SK-N-SH treated with all-trans-retinoic acid at 6 μM for 48 hours (cell line): ENCODE data around the gene ACBD4.

ENCODE experiments used
- ARNTL ChIP-seq: fragments of 450-650 bp; formaldehyde crosslinking; IDR thresholded peaks from 2 replicates; pipeline ENCODE4 v1.5.0; 2020; ENCODE audit warnings: low read depth, mild to moderate bottlenecking, moderate library complexity, borderline replicate concordance
- BACH2 ChIP-seq: fragments of 250-450 bp; sonication (Bioruptor Pico); IDR thresholded peaks from 2 replicates; pipeline ENCODE4 v1.9.0; 2021; ENCODE audit warnings: mild to moderate bottlenecking, borderline replicate concordance
- OSR1 ChIP-seq: fragments of 250-450 bp; sonication (Bioruptor Pico); IDR thresholded peaks from 2 replicates; pipeline ENCODE4 v1.8.0; 2022; ENCODE audit warnings: moderate library complexity, mild to moderate bottlenecking, inconsistent platforms
- PPARA ChIP-seq: fragments of 250-450 bp; sonication (Bioruptor Pico); IDR thresholded peaks from 2 replicates; pipeline ENCODE4 v1.5.0; 2020; ENCODE audit warnings: mild to moderate bottlenecking, borderline replicate concordance
- RARB ChIP-seq: fragments of 250-450 bp; sonication (Bioruptor Pico); IDR thresholded peaks from 2 replicates; pipeline ENCODE4 v1.8.0; 2021; ENCODE audit warnings: mild to moderate bottlenecking, moderate library complexity
- TCF4 ChIP-seq: fragments of 250-450 bp; sonication (Bioruptor Pico); IDR thresholded peaks from 2 replicates; pipeline ENCODE4 v1.8.0; 2021; ENCODE audit warnings: mild to moderate bottlenecking, moderate library complexity, borderline replicate concordance
- ZC3H10 ChIP-seq: fragments of 250-450 bp; sonication (Bioruptor Pico); IDR thresholded peaks from 2 replicates; pipeline ENCODE4 v1.5.1; 2021; ENCODE audit warnings: mild to moderate bottlenecking, moderate library complexity
- ZFP3 ChIP-seq: fragments of 250-450 bp; sonication (Bioruptor Pico); IDR thresholded peaks from 2 replicates; pipeline ENCODE4 v1.5.0; 2020; ENCODE audit warnings: mild to moderate bottlenecking, moderate library complexity
- ZFP30 ChIP-seq: fragments of 450-650 bp; formaldehyde crosslinking; IDR thresholded peaks from 2 replicates; pipeline ENCODE4 v1.5.0; 2022; ENCODE audit warnings: mild to moderate bottlenecking, moderate library complexity
- ZNF8 ChIP-seq: fragments of 450-650 bp; formaldehyde crosslinking; IDR thresholded peaks from 2 replicates; pipeline ENCODE4 v1.5.0; 2020; ENCODE audit warnings: mild to moderate bottlenecking, moderate library complexity
- TF ChIP-seq, protein P1 (sequence below): fragments of 250-450 bp; sonication (Bioruptor Pico); IDR thresholded peaks from 2 replicates; pipeline ENCODE4 v1.8.0; 2020; ENCODE audit warnings: mild to moderate bottlenecking, moderate library complexity, borderline replicate concordance
- TF ChIP-seq, protein P2 (sequence below): fragments of 250-450 bp; sonication (Bioruptor Pico); IDR thresholded peaks from 2 replicates; pipeline ENCODE4 v1.8.0; 2021; ENCODE audit warnings: low read depth, mild to moderate bottlenecking, moderate library complexity, borderline replicate concordance
- TF ChIP-seq, protein P3 (sequence below): fragments of 250-450 bp; sonication (Bioruptor Pico); IDR thresholded peaks from 2 replicates; pipeline ENCODE4 v1.5.1; 2020; ENCODE audit warnings: low read depth, mild to moderate bottlenecking, moderate library complexity

DNA sequence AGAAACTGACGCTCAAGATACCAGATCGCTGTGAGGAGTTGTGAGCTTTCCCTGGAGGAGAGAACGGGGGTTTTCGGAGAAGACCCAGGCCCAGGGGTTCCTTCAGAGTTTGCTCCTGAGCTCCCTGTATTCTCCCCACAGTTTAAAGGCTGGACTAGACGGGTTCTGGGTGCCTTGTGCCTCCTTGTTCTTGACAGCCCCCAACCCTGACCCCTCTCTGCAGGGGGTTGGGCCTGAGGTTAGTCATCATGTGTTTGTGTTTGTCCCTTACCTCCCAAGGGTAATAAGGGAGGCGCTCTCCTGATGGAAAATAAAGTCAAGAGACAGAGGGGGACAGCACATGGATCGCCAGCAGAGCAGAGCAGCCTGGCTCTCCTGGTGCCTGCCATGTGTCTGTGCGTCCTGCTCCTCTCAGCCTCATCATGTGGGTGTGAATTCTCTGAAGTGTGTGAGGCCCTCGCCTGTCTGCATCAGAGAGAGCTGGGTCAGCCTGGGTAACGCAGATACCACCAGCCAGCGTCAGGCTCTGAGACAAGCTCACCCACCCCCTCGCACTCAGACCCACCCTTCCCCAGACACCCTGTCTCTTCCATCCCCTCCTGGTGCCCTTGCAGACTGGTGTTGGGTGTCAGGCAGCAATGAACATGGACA is 34.9 kb downstream of the ACBD4 start:
- TF ChIP-seq, protein P1, sequence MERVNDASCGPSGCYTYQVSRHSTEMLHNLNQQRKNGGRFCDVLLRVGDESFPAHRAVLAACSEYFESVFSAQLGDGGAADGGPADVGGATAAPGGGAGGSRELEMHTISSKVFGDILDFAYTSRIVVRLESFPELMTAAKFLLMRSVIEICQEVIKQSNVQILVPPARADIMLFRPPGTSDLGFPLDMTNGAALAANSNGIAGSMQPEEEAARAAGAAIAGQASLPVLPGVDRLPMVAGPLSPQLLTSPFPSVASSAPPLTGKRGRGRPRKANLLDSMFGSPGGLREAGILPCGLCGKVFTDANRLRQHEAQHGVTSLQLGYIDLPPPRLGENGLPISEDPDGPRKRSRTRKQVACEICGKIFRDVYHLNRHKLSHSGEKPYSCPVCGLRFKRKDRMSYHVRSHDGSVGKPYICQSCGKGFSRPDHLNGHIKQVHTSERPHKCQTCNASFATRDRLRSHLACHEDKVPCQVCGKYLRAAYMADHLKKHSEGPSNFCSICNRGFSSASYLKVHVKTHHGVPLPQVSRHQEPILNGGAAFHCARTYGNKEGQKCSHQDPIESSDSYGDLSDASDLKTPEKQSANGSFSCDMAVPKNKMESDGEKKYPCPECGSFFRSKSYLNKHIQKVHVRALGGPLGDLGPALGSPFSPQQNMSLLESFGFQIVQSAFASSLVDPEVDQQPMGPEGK (CRISPR knock-in tag): no peak
- TF ChIP-seq ZFP30 (CRISPR knock-in tag) (no peak), TCF4 (CRISPR knock-in tag) (no peak), ZNF8 (CRISPR knock-in tag) (no peak), ZC3H10 (no peak), OSR1 (no peak), ZFP3 (CRISPR knock-in tag) (no peak), BACH2 (no peak), RARB (no peak), ARNTL (no peak), PPARA (no peak)
- TF ChIP-seq, protein P2, sequence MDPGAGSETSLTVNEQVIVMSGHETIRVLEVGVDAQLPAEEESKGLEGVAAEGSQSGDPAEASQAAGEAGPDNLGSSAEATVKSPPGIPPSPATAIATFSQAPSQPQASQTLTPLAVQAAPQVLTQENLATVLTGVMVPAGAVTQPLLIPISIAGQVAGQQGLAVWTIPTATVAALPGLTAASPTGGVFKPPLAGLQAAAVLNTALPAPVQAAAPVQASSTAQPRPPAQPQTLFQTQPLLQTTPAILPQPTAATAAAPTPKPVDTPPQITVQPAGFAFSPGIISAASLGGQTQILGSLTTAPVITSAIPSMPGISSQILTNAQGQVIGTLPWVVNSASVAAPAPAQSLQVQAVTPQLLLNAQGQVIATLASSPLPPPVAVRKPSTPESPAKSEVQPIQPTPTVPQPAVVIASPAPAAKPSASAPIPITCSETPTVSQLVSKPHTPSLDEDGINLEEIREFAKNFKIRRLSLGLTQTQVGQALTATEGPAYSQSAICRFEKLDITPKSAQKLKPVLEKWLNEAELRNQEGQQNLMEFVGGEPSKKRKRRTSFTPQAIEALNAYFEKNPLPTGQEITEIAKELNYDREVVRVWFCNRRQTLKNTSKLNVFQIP: no peak
- TF ChIP-seq, protein P3, sequence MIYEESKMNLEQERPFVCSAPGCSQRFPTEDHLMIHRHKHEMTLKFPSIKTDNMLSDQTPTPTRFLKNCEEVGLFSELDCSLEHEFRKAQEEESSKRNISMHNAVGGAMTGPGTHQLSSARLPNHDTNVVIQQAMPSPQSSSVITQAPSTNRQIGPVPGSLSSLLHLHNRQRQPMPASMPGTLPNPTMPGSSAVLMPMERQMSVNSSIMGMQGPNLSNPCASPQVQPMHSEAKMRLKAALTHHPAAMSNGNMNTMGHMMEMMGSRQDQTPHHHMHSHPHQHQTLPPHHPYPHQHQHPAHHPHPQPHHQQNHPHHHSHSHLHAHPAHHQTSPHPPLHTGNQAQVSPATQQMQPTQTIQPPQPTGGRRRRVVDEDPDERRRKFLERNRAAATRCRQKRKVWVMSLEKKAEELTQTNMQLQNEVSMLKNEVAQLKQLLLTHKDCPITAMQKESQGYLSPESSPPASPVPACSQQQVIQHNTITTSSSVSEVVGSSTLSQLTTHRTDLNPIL (CRISPR knock-in tag): no peak
